K562 (cell line): ENCODE results near the gene ACTN2. TPM values are rescaled to one million over a fixed set of nuclear protein-coding genes. Genes with fewer than 3 reads are reported as not detected.

Source experiments
- ATAC-seq: fragments of 200-7000 bp; cut with Tn5 transposase; 3 replicates; pipeline ENCODE4 v1.9.1; 2020; ENCODE audit warnings: moderate library complexity
- BruUV-seq: library from RNA; stranded (reverse); fragments of 400-500 nt; replicated peaks from 2 replicates; lab custom pipeline; 2021; lab: Mats Ljungman, UMichigan
- CTCF ChIA-PET: fragments of 300-600 bp; formaldehyde crosslinking; extraction: SDS; loops from one replicate; lab custom pipeline; 2021; ENCODE audit warnings: low intra/inter-chr PET ratio; lab: Yijun Ruan, JAX
- POLR2A ChIA-PET: fragments of 300-600, 350-650 bp; sonication (Branson Sonifier 250); formaldehyde crosslinking; extraction: SDS; loops from one replicate; lab custom pipeline; 2021; ENCODE audit warnings: antibody characterized with exemption, inconsistent platforms; lab: Yijun Ruan, JAX
- DNase-seq, 4 experiments: peaks; one replicate each; pipeline versions ENCODE4 v3.0.0 to v3.0.0-alpha.2; 2011 to 2018; ENCODE audit warnings: low spot score in 3 of 4, mixed read lengths in 3 of 4; ENCODE audit errors: extremely low read depth in 1 of 4
- FAIRE-seq: peaks from 2 replicates; lab custom pipeline; 2011; peaks lifted over from hg19 to GRCh38; lab: Jason Lieb, UNC
- H2AFZ ChIP-seq: 2 replicates; pipeline ENCODE4 v1.6.0; 2011; ENCODE audit warnings: low read depth, low read length, control low read depth, inconsistent platforms
- H3K27ac ChIP-seq: fragments of 200-600 bp; 3 replicates; pipeline ENCODE4 v1.8.0; 2011; ENCODE audit warnings: low read depth, mild to moderate bottlenecking, control low read depth, inconsistent platforms, low read length, moderate library complexity, mixed read lengths; ENCODE audit errors: extremely low read depth
- H3K27me3 ChIP-seq, 2 experiments: fragments of 300-600 bp in 1 of 2; 2 replicates in 1 of 2; 3 replicates in 1 of 2; pipeline versions ENCODE4 v1.6.0 to v1.8.0; 2011; ENCODE audit warnings: inconsistent platforms in 2 of 2, low read length in 2 of 2, mild to moderate bottlenecking in 1 of 2, mixed read lengths in 1 of 2, moderate library complexity in 1 of 2; ENCODE audit not compliant: control insufficient read depth in 2 of 2, insufficient read depth in 2 of 2
- H3K36me3 ChIP-seq: fragments of 300-600 bp; 3 replicates; pipeline ENCODE4 v1.8.0; 2011; ENCODE audit warnings: mild to moderate bottlenecking, low read length, inconsistent platforms; ENCODE audit not compliant: control insufficient read depth, insufficient read depth
- H3K4me1 ChIP-seq, 2 experiments: fragments of 200-600 bp in 1 of 2; replicated peaks in 1 of 2; 2 replicates in 1 of 2; 3 replicates in 1 of 2; pipeline versions ENCODE4 v1.5.1 to v1.8.0; 2011; ENCODE audit warnings: inconsistent platforms in 2 of 2, low read length in 2 of 2, mild to moderate bottlenecking in 1 of 2, mixed read lengths in 1 of 2, moderate library complexity in 1 of 2; ENCODE audit not compliant: control insufficient read depth in 2 of 2, insufficient read depth in 2 of 2
- H3K4me2 ChIP-seq: 2 replicates; pipeline ENCODE4 v1.6.1; 2011; ENCODE audit warnings: low read length, control low read depth, inconsistent platforms, mixed read lengths; ENCODE audit not compliant: insufficient read depth
- H3K4me3 ChIP-seq: fragments of 200-600 bp; sonication (generic), shearing (Covaris generic); 2 replicates; pipeline ENCODE4 v1.5.1; 2016; ENCODE audit warnings: control low read depth, inconsistent platforms
- H3K79me2 ChIP-seq: fragments of 200-600 bp; 3 replicates; pipeline ENCODE4 v1.8.0; 2011; ENCODE audit warnings: low read length, inconsistent platforms; ENCODE audit not compliant: control insufficient read depth, insufficient read depth
- H3K9ac ChIP-seq, 2 experiments: 2 replicates each; pipeline versions ENCODE4 v1.6.0 to v1.6.1; 2011; ENCODE audit warnings: low read depth in 2 of 2, low read length in 2 of 2, control low read depth in 1 of 2, inconsistent platforms in 1 of 2, mild to moderate bottlenecking in 1 of 2, mixed read lengths in 1 of 2; ENCODE audit not compliant: insufficient read depth in 1 of 2
- H3K9me1 ChIP-seq: one replicate; pipeline ENCODE4 v1.6.0; 2011; ENCODE audit warnings: inconsistent platforms, mild to moderate bottlenecking, low read length, moderate library complexity; ENCODE audit not compliant: control insufficient read depth, insufficient read depth
- H3K9me3 ChIP-seq: replicated peaks from 2 replicates; pipeline ENCODE4 v1.5.1; 2011; ENCODE audit warnings: low read depth, low read length, inconsistent platforms; ENCODE audit not compliant: control insufficient read depth, insufficient read depth
- H4K20me1 ChIP-seq: replicated peaks from 2 replicates; pipeline ENCODE4 v1.6.1; 2011; ENCODE audit warnings: low read length, inconsistent platforms, mixed read lengths; ENCODE audit not compliant: control insufficient read depth, insufficient read depth
- COPS2 ChIP-seq: fragments of 450-650 bp; conservative IDR thresholded peaks from 2 replicates; pipeline ENCODE4 v1.6.1; 2016; ENCODE audit warnings: mild to moderate bottlenecking, moderate library complexity
- PTBP1 ChIP-seq: fragments of 200-400 bp; formaldehyde crosslinking; IDR thresholded peaks from 2 replicates; pipeline ENCODE4 v1.6.1; 2017; ENCODE audit warnings: low read depth, low read length
- PYGO2 ChIP-seq: fragments of 450-650 bp; IDR thresholded peaks from 2 replicates; pipeline ENCODE4 v1.6.1; 2016; ENCODE audit warnings: mild to moderate bottlenecking, missing genetic modification characterization, moderate library complexity, missing compliant biosample characterization
- TEAD4 ChIP-seq, 2 experiments: sonication (generic) in 1 of 2; formaldehyde crosslinking in 1 of 2; IDR thresholded peaks; 2 replicates each; pipeline versions ENCODE4 v1.6.1 to v1.8.0; 2012 to 2022; ENCODE audit warnings: borderline replicate concordance in 1 of 2, inconsistent platforms in 1 of 2, low read length in 1 of 2, mild to moderate bottlenecking in 1 of 2, missing genetic modification reagents in 1 of 2
- WGBS: fragments of 100-300 bp; shearing (Covaris generic); methylation state at CpG from one replicate; pipeline ENCODE4 v1.1.6; 2016; ENCODE audit warnings: low coverage, mixed read lengths; ENCODE audit not compliant: insufficient coverage; ENCODE audit errors: missing lambda C conversion rate; 5-methylcytosine and 5-hydroxymethylcytosine counted together
- in situ Hi-C: fragments of 300-500 bp; cut with MboI; formaldehyde crosslinking; loops from 4 replicates; pipeline ENCODE4 v1.15.0; 2018; ENCODE audit warnings: inconsistent platforms, mixed read lengths
- intact Hi-C: fragments of 100-400 bp; cut with micrococcal nuclease; formaldehyde crosslinking; loops from 2 replicates; pipeline ENCODE4 v1.14.2; 2022
- polyA plus RNA-seq, 8 experiments: library from polyadenylated mRNA; depleted of rRNA in 4 of 8; stranded (reverse) in 5 of 8; unstranded in 3 of 8; fragments of >200 nt; fragmentation: Nextera tagmentation in 2 of 8; fragmentation: Illumina TruSeq in 1 of 8; extraction: Ambion mirVana in 2 of 8; extraction: Trizol in 1 of 8; gene quantifications; 2 replicates each; pipeline versions ENCODE4 v1.2.1 to v1.2.3, GENCODE V29; 2011 to 2014; ENCODE audit warnings: inconsistent platforms in 1 of 8, missing spikeins in 1 of 8
- total RNA-seq, 7 experiments: library from RNA; depleted of rRNA in 6 of 7; stranded (reverse); fragments of >200 nt in 6 of 7; fragmentation: Illumina TruSeq in 2 of 7; extraction: Trizol in 2 of 7; gene quantifications; 2 replicates each; pipeline versions ENCODE4 v1.2.1 to v1.2.3, GENCODE V29; 2011 to 2021; ENCODE audit warnings: low replicate concordance in 1 of 7
- TF ChIP-seq, protein P1 (sequence below): fragments of 200-800 bp; sonication (Bioruptor generic); IDR thresholded peaks from 2 replicates; pipeline ENCODE4 v1.6.1; 2017; ENCODE audit warnings: missing genetic modification characterization, missing compliant biosample characterization
- TF ChIP-seq, protein P2 (sequence below): sonication (generic); formaldehyde crosslinking; IDR thresholded peaks from 2 replicates; pipeline ENCODE4 v1.5.0; 2020; ENCODE audit warnings: missing genetic modification reagents
- TF ChIP-seq, protein P3 (sequence below): fragments of 200-600 bp; sonication (generic); IDR thresholded peaks from one replicate; pipeline ENCODE4 v1.6.1; 2012; ENCODE audit warnings: mild to moderate bottlenecking, low read depth, low read length, inconsistent platforms

Gene ACTN2
- total and polyA plus RNA-seq, 9 of the 15 experiments (the other 6 are each of a cell fraction or from before 2014, with no cell fraction given): 0.18 to 0.94 (median 0.42) TPM

DNA sequence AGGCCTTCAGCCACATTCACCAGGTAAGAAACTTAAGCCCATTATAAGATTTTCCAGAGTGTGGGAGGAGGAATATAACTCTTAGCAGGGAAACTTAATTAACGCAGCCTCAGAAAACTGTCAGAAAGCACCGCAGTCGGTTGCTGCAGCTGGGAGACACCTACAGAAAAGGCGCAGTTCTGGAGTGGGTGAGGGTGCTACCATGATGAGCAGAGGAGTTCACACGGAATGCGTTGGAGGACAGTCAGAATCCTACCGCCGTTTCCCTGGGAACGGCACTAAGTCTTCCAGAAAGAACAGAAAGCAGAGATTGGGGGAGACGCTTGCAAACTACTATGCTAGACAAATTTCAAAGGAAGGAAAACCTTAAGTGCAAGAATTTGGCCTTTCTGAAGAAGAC is 6.4 kb downstream of the ACTN2 start (continued):
- TF ChIP-seq PYGO2 (tag): no peak
- TF ChIP-seq, protein P1, sequence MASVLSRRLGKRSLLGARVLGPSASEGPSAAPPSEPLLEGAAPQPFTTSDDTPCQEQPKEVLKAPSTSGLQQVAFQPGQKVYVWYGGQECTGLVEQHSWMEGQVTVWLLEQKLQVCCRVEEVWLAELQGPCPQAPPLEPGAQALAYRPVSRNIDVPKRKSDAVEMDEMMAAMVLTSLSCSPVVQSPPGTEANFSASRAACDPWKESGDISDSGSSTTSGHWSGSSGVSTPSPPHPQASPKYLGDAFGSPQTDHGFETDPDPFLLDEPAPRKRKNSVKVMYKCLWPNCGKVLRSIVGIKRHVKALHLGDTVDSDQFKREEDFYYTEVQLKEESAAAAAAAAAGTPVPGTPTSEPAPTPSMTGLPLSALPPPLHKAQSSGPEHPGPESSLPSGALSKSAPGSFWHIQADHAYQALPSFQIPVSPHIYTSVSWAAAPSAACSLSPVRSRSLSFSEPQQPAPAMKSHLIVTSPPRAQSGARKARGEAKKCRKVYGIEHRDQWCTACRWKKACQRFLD (CRISPR knock-in tag): no peak
- TF ChIP-seq, protein P2, sequence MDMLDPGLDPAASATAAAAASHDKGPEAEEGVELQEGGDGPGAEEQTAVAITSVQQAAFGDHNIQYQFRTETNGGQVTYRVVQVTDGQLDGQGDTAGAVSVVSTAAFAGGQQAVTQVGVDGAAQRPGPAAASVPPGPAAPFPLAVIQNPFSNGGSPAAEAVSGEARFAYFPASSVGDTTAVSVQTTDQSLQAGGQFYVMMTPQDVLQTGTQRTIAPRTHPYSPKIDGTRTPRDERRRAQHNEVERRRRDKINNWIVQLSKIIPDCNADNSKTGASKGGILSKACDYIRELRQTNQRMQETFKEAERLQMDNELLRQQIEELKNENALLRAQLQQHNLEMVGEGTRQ (CRISPR knock-in tag): no peak
- TF ChIP-seq PTBP1: no peak
- no peak for TF ChIP-seq COPS2

- no TSS peak for BruUV-seq
- no peak overlapping the region for H3K4me2 ChIP-seq
- POLR2A ChIA-PET: no interaction called here
- H3K79me2 ChIP-seq: no peaks in the 10 kb centered on the region
- H3K9ac ChIP-seq: no peak overlapping the region
- CTCF ChIA-PET: no interaction called here
- H3K9me3 ChIP-seq: no peaks in the 10 kb centered on the region
- H2AFZ ChIP-seq: no peak overlapping the region
- H3K27me3 ChIP-seq: peaks cover 5 to 14% of the 10 kb centered on the region in 2 experiments
- FAIRE-seq: no peak
- ATAC-seq: no peak
- no peaks in the 10 kb centered on the region for H3K36me3 ChIP-seq
- no peak overlapping the region for H3K4me3 ChIP-seq
- no peaks in the 10 kb centered on the region for H3K9me1 ChIP-seq
- no peaks in the 10 kb centered on the region for H4K20me1 ChIP-seq
- no peak for DNase-seq
- WGBS: under 1% methylated on average over 6 of the region's 6 CpGs
- H3K4me1 ChIP-seq: no peaks in the 10 kb centered on the region
- in situ Hi-C loops: no loop called here
- H3K27ac ChIP-seq: no peak overlapping the region
- intact Hi-C loops: no loop called here
- TF ChIP-seq TEAD4 (IDR thresholded peaks at IDR 0.05; ENCODE audit: low read length) (no peak), TEAD4 (CRISPR knock-in tag; IDR thresholded peaks at IDR 0.05; ENCODE audit: borderline replicate concordance) (no peak)
- TF ChIP-seq, protein P3, sequence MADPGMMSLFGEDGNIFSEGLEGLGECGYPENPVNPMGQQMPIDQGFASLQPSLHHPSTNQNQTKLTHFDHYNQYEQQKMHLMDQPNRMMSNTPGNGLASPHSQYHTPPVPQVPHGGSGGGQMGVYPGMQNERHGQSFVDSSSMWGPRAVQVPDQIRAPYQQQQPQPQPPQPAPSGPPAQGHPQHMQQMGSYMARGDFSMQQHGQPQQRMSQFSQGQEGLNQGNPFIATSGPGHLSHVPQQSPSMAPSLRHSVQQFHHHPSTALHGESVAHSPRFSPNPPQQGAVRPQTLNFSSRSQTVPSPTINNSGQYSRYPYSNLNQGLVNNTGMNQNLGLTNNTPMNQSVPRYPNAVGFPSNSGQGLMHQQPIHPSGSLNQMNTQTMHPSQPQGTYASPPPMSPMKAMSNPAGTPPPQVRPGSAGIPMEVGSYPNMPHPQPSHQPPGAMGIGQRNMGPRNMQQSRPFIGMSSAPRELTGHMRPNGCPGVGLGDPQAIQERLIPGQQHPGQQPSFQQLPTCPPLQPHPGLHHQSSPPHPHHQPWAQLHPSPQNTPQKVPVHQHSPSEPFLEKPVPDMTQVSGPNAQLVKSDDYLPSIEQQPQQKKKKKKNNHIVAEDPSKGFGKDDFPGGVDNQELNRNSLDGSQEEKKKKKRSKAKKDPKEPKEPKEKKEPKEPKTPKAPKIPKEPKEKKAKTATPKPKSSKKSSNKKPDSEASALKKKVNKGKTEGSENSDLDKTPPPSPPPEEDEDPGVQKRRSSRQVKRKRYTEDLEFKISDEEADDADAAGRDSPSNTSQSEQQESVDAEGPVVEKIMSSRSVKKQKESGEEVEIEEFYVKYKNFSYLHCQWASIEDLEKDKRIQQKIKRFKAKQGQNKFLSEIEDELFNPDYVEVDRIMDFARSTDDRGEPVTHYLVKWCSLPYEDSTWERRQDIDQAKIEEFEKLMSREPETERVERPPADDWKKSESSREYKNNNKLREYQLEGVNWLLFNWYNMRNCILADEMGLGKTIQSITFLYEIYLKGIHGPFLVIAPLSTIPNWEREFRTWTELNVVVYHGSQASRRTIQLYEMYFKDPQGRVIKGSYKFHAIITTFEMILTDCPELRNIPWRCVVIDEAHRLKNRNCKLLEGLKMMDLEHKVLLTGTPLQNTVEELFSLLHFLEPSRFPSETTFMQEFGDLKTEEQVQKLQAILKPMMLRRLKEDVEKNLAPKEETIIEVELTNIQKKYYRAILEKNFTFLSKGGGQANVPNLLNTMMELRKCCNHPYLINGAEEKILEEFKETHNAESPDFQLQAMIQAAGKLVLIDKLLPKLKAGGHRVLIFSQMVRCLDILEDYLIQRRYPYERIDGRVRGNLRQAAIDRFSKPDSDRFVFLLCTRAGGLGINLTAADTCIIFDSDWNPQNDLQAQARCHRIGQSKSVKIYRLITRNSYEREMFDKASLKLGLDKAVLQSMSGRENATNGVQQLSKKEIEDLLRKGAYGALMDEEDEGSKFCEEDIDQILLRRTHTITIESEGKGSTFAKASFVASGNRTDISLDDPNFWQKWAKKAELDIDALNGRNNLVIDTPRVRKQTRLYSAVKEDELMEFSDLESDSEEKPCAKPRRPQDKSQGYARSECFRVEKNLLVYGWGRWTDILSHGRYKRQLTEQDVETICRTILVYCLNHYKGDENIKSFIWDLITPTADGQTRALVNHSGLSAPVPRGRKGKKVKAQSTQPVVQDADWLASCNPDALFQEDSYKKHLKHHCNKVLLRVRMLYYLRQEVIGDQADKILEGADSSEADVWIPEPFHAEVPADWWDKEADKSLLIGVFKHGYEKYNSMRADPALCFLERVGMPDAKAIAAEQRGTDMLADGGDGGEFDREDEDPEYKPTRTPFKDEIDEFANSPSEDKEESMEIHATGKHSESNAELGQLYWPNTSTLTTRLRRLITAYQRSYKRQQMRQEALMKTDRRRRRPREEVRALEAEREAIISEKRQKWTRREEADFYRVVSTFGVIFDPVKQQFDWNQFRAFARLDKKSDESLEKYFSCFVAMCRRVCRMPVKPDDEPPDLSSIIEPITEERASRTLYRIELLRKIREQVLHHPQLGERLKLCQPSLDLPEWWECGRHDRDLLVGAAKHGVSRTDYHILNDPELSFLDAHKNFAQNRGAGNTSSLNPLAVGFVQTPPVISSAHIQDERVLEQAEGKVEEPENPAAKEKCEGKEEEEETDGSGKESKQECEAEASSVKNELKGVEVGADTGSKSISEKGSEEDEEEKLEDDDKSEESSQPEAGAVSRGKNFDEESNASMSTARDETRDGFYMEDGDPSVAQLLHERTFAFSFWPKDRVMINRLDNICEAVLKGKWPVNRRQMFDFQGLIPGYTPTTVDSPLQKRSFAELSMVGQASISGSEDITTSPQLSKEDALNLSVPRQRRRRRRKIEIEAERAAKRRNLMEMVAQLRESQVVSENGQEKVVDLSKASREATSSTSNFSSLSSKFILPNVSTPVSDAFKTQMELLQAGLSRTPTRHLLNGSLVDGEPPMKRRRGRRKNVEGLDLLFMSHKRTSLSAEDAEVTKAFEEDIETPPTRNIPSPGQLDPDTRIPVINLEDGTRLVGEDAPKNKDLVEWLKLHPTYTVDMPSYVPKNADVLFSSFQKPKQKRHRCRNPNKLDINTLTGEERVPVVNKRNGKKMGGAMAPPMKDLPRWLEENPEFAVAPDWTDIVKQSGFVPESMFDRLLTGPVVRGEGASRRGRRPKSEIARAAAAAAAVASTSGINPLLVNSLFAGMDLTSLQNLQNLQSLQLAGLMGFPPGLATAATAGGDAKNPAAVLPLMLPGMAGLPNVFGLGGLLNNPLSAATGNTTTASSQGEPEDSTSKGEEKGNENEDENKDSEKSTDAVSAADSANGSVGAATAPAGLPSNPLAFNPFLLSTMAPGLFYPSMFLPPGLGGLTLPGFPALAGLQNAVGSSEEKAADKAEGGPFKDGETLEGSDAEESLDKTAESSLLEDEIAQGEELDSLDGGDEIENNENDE: no peak
Measured at GRCh38 chr1:236699366-236699765, 13.1 kb downstream of the ACTN2 start.
